NK-92 (cell line): ENCODE measurements around the gene HYAL2.
A peak's percentile ranks its signal among the peaks of the same experiment; 100 is the strongest.

Experiments
- DNase-seq: peaks from one replicate; lab custom pipeline; 2025; ENCODE audit not compliant: unreplicated experiment; lab: John Stamatoyannopoulos, UW

The HYAL2 gene

GRCh38 chr3:50322386-50323091, at the start of gene HYAL2:
HYAL2 (minus strand) TSS chr3:50322745; CDS start chr3:50320489, 2,256 bp downstream.
- no peak for DNase-seq

- DNase-seq, result no peak
Observed at GRCh38 chr3:50371133-50371685, 48.7 kb upstream of the HYAL2 start.

GRCh38 chr3:50370594-50370993, 48.0 kb upstream of the HYAL2 start:
- no peak for DNase-seq

GRCh38 chr3:50369012-50369670, 46.6 kb upstream of the HYAL2 start:
- DNase-seq, result no peak

- no peak for DNase-seq
Observed at GRCh38 chr3:50365842-50366220, 43.3 kb upstream of the HYAL2 start.

- DNase-seq, result peak; percentile 75
Observed at GRCh38 chr3:50365080-50365841, 42.7 kb upstream of the HYAL2 start.

GRCh38 chr3:50364573-50365079, 42.1 kb upstream of the HYAL2 start:
- no peak for DNase-seq

- no peak for DNase-seq
Observed at GRCh38 chr3:50359760-50360110, 37.2 kb upstream of the HYAL2 start.

GRCh38 chr3:50358911-50359759, 36.6 kb upstream of the HYAL2 start, which contains the start of gene TMEM115:
TMEM115 (minus strand) TSS chr3:50359521; CDS start chr3:50359063, 458 bp downstream.
- DNase-seq, result peak; percentile 78

- no peak for DNase-seq
Observed at GRCh38 chr3:50358355-50358910, 35.9 kb upstream of the HYAL2 start.

- no peak for DNase-seq
Observed at GRCh38 chr3:50357481-50357880, 34.9 kb upstream of the HYAL2 start.

GRCh38 chr3:50356553-50356952, 34.0 kb upstream of the HYAL2 start:
- DNase-seq, result no peak

GRCh38 chr3:50355829-50356552, 33.4 kb upstream of the HYAL2 start:
- no peak for DNase-seq

GRCh38 chr3:50354850-50355249, 32.3 kb upstream of the HYAL2 start:
- no peak for DNase-seq

GRCh38 chr3:50354186-50354764, 31.7 kb upstream of the HYAL2 start:
- DNase-seq, result no peak

- no peak for DNase-seq
Observed at GRCh38 chr3:50353245-50354004, 30.9 kb upstream of the HYAL2 start.

- DNase-seq, result no peak
Observed at GRCh38 chr3:50352781-50353180, 30.2 kb upstream of the HYAL2 start.

GRCh38 chr3:50351323-50351697, 28.8 kb upstream of the HYAL2 start:
- no peak for DNase-seq
